Hepatic stellate cell (primary cell): ENCODE measurements around the gene PDGFRA.
"Not testable (repeated sequence)": the region's sequence is repeated elsewhere in the genome, so short reads cannot be mapped to it uniquely, and the experiment has no call there.

Experiments used
- DNase-seq: peaks from one replicate; pipeline ENCODE4 v3.0.0; 2011; ENCODE audit warnings: low spot score

The PDGFRA gene

GRCh38 chr4:54320826-54321685, 92.0 kb downstream of the PDGFRA start:
- DNase-seq: no peak

- peak; percentile 49 for DNase-seq
These were observed 93.8 kb downstream of the PDGFRA start for GRCh38 chr4:54322818-54323417.

GRCh38 chr4:54330896-54331295, 101.8 kb downstream of the PDGFRA start:
- no peak for DNase-seq

- DNase-seq: no peak
These were observed 103.4 kb downstream of the PDGFRA start for GRCh38 chr4:54332542-54332941.

- DNase-seq: no peak
These were observed 104.6 kb downstream of the PDGFRA start for GRCh38 chr4:54333657-54334056.

GRCh38 chr4:54334769-54335168, 105.7 kb downstream of the PDGFRA start:
- DNase-seq: not testable (repeated sequence)

GRCh38 chr4:54337009-54337408, 107.9 kb downstream of the PDGFRA start:
- DNase-seq: no peak

- not testable (repeated sequence) for DNase-seq
These were observed 113.0 kb downstream of the PDGFRA start for GRCh38 chr4:54342067-54342466.
